OCI-LY7 (cell line): ENCODE data around the gene ZNF750. TPM values are rescaled to one million over a fixed set of nuclear protein-coding genes. Genes with fewer than 3 reads are reported as not detected.

Source experiments
- BruUV-seq: library from RNA; stranded (reverse); fragments of 400-500 nt; replicated peaks from 2 replicates; lab custom pipeline; 2021; lab: Mats Ljungman, UMichigan
- CTCF ChIA-PET: fragments of 300-600 bp; sonication (Branson Sonifier 250); formaldehyde crosslinking; loops from one replicate; lab custom pipeline; 2022; ENCODE audit warnings: antibody characterized with exemption; ENCODE audit not compliant: unreplicated experiment; lab: Charles Lee
- POLR2A ChIA-PET: fragments of 300-600 bp; sonication (Branson Sonifier 250); formaldehyde crosslinking; loops from one replicate; lab custom pipeline; 2022; ENCODE audit warnings: antibody characterized with exemption; lab: Charles Lee
- DNase-seq: peaks from one replicate; pipeline ENCODE4 v3.0.0-alpha.2; 2015; ENCODE audit warnings: low spot score
- H2AFZ ChIP-seq: fragments of 200-600 bp; sonication (generic), shearing (Covaris generic); 2 replicates; pipeline ENCODE4 v1.6.1; 2014; ENCODE audit warnings: mild to moderate bottlenecking, antibody characterized with exemption, low read length, moderate library complexity
- H3K27ac ChIP-seq: fragments of 200-600 bp; sonication (generic); 2 replicates; pipeline ENCODE4 v1.5.1; 2014; ENCODE audit warnings: mixed run types, low read depth, mild to moderate bottlenecking, moderate library complexity, low read length, inconsistent platforms; ENCODE audit not compliant: poor library complexity, severe bottlenecking
- H3K36me3 ChIP-seq: fragments of 200-600 bp; sonication (generic); 2 replicates; pipeline ENCODE4 v1.6.1; 2014; ENCODE audit warnings: mild to moderate bottlenecking, antibody characterized with exemption, low read length, moderate library complexity, mixed read lengths; ENCODE audit not compliant: insufficient read depth
- H3K4me1 ChIP-seq: fragments of 200-600 bp; sonication (generic); 2 replicates; pipeline ENCODE4 v1.5.1; 2014; ENCODE audit warnings: mild to moderate bottlenecking, low read length; ENCODE audit not compliant: insufficient read depth, poor library complexity, severe bottlenecking
- H3K4me2 ChIP-seq: fragments of 200-600 bp; sonication (generic); 2 replicates; pipeline ENCODE4 v1.6.1; 2014; ENCODE audit warnings: mild to moderate bottlenecking, low read length
- H3K4me3 ChIP-seq: fragments of 200-600 bp; sonication (generic); 2 replicates; pipeline ENCODE4 v1.5.1; 2014; ENCODE audit warnings: mild to moderate bottlenecking, low read depth, low read length; ENCODE audit not compliant: poor library complexity, severe bottlenecking
- H3K79me2 ChIP-seq: fragments of 200-600 bp; sonication (generic); 2 replicates; pipeline ENCODE4 v1.6.1; 2016; ENCODE audit warnings: low read depth, mild to moderate bottlenecking, low read length, moderate library complexity, mixed read lengths; ENCODE audit not compliant: insufficient read depth
- H3K9me2 ChIP-seq: fragments of 200-600 bp; sonication (generic); 2 replicates; pipeline ENCODE4 v1.6.1; 2016; ENCODE audit warnings: mild to moderate bottlenecking, low read length, mixed read lengths; ENCODE audit not compliant: insufficient read depth
- H3K9me3 ChIP-seq: fragments of 200-600 bp; sonication (generic); 2 replicates; pipeline ENCODE4 v1.6.1; 2014; ENCODE audit warnings: mild to moderate bottlenecking, mixed run types, low read length, mixed read lengths
- H4K20me1 ChIP-seq: fragments of 200-600 bp; sonication (generic); 2 replicates; pipeline ENCODE4 v1.6.1; 2014; ENCODE audit warnings: mild to moderate bottlenecking, antibody characterized with exemption, low read length, moderate library complexity, mixed read lengths; ENCODE audit not compliant: insufficient read depth
- CTCF ChIP-seq: fragments of 200-600 bp; sonication (generic); conservative IDR thresholded peaks from 2 replicates; pipeline ENCODE4 v1.5.1; 2014; ENCODE audit warnings: mild to moderate bottlenecking, antibody characterized with exemption, low read length, moderate library complexity, mixed read lengths
- EZH2phosphoT487 ChIP-seq: fragments of 200-600 bp; sonication (generic); IDR thresholded peaks from 2 replicates; pipeline ENCODE4 v1.6.1; 2018; ENCODE audit warnings: low read depth, borderline replicate concordance, mild to moderate bottlenecking, mixed run types, antibody characterized with exemption, low read length, moderate library complexity, mixed read lengths
- intact Hi-C: fragments of 100-400 bp; cut with micrococcal nuclease; formaldehyde crosslinking; loops from one replicate; pipeline ENCODE4 v1.10.0; 2022; ENCODE audit not compliant: unreplicated experiment
- total RNA-seq, 2 experiments: library from RNA; depleted of rRNA in 1 of 2; stranded (reverse); fragments of >200 nt in 1 of 2; shearing (Covaris generic) in 1 of 2; gene quantifications; 2 replicates each; pipeline ENCODE4 v1.2.3, GENCODE V29; 2014 to 2022

The ZNF750 gene
- total RNA-seq, 2 experiments from 2014 or later, result not detected

- Histone ChIP-seq H3K27ac (no peak overlapping the region), H3K4me2 (no peak overlapping the region), H2AFZ (no peak overlapping the region), H3K9me2 (no peaks in the 10 kb centered on the region), H4K20me1 (no peaks in the 10 kb centered on the region), H3K79me2 (no peaks in the 10 kb centered on the region), H3K4me1 (peaks cover 15% of the 10 kb centered on the region), H3K4me3 (no peak overlapping the region), H3K36me3 (peaks cover 64% of the 10 kb centered on the region), H3K9me3 (no peaks in the 10 kb centered on the region)
- BruUV-seq, result no TSS peak
- DNase-seq, result no peak
- CTCF ChIA-PET, result interaction anchor here (0.5 to 2.1 kb wide), 6 partner anchors 67 to 421 kb away, joined by 3 to 11 read pairs (median 4); no protein-coding TSS in a partner anchor
- POLR2A ChIA-PET, result interaction anchor here (0.6 to 1.0 kb wide), 2 partner anchors 134 to 370 kb away, joined by 4 to 5 read pairs; no protein-coding TSS in a partner anchor
- intact Hi-C loops, result no loop called here
- no peak for TF ChIP-seq EZH2phosphoT487
- no peak for TF ChIP-seq CTCF
These were observed 58.6 kb downstream of the ZNF750 start for GRCh38 chr17:82780971-82781893.

GRCh38 chr17:82780195-82780594 lies 59.6 kb downstream of the ZNF750 start:
- DNase-seq, result no peak
- Histone ChIP-seq H3K4me1 (peaks cover 13% of the 10 kb centered on the region), H2AFZ (no peak overlapping the region), H4K20me1 (no peaks in the 10 kb centered on the region), H3K79me2 (no peaks in the 10 kb centered on the region), H3K27ac (no peak overlapping the region), H3K36me3 (peaks cover 64% of the 10 kb centered on the region), H3K4me3 (no peak overlapping the region), H3K9me2 (no peaks in the 10 kb centered on the region), H3K9me3 (no peaks in the 10 kb centered on the region), H3K4me2 (no peak overlapping the region)
- TF ChIP-seq EZH2phosphoT487, result no peak
- no peak for TF ChIP-seq CTCF
- ChIA-PET POLR2A (interaction anchor here (0.5 kb wide), 1 partner anchor 650 kb away, joined by 5 read pairs; no protein-coding TSS in a partner anchor), CTCF (interaction anchor here (0.7 to 2.1 kb wide), 3 partner anchors 134 to 422 kb away, joined by 4 to 11 read pairs (median 7); no protein-coding TSS in a partner anchor)
- BruUV-seq, result no TSS peak
- intact Hi-C loops, result no loop called here

GRCh38 chr17:82779541-82779940 lies 60.3 kb downstream of the ZNF750 start:
- H3K36me3 ChIP-seq, result peaks cover 68% of the 10 kb centered on the region
- H4K20me1 ChIP-seq, result no peaks in the 10 kb centered on the region
- no TSS peak for BruUV-seq
- H3K4me2 ChIP-seq, result no peak overlapping the region
- H3K9me2 ChIP-seq, result no peaks in the 10 kb centered on the region
- TF ChIP-seq EZH2phosphoT487 (no peak), CTCF (no peak)
- H2AFZ ChIP-seq, result no peak overlapping the region
- H3K9me3 ChIP-seq, result no peaks in the 10 kb centered on the region
- CTCF ChIA-PET, result no interaction called here
- DNase-seq, result no peak
- no peak overlapping the region for H3K27ac ChIP-seq
- POLR2A ChIA-PET, result no interaction called here
- H3K4me3 ChIP-seq, result no peak overlapping the region
- H3K79me2 ChIP-seq, result no peaks in the 10 kb centered on the region
- intact Hi-C loops, result no loop called here
- H3K4me1 ChIP-seq, result peaks cover 18% of the 10 kb centered on the region
